ENCODE results near the gene CLEC9A.

- TF ChIP-seq JUND (IDR thresholded peaks at IDR 0.05): no peak
- no peak for TF ChIP-seq CTCF (IDR thresholded peaks at IDR 0.05; ENCODE audit: low read depth, low read length, missing input control)
- no peak for TF ChIP-seq ZBTB33 (IDR thresholded peaks at IDR 0.05)
- TF ChIP-seq NR2F2 (IDR thresholded peaks at IDR 0.05): no peak
- peak in 1 of 2 donors; percentile 5 for TF ChIP-seq RAD21 (IDR thresholded peaks at IDR 0.05)
- no peak for TF ChIP-seq FOXA1 (IDR thresholded peaks at IDR 0.05)
Measured at GRCh38 chr12:10086387-10086786, 55.9 kb downstream of the CLEC9A start.
